NCI-H510A (cell line): Measurements from ENCODE around the gene PPP3R1.
A peak's percentile ranks its signal among the peaks of the same experiment; 100 is the strongest.

ENCODE experiments used
- DNase-seq: peaks from one replicate; lab custom pipeline; 2025; lab: John Stamatoyannopoulos, UW

Gene PPP3R1

GRCh38 chr2:68135448-68136320 lies 116.6 kb downstream of the PPP3R1 start:
- no peak for DNase-seq

- peak; percentile 5 for DNase-seq
These were observed 117.8 kb downstream of the PPP3R1 start for GRCh38 chr2:68134554-68134953.

- no peak for DNase-seq
These were observed 118.2 kb downstream of the PPP3R1 start for GRCh38 chr2:68134120-68134519.
